GM21576 (cell line): Measurements from ENCODE around the gene KRT86.
"Not testable (repeated sequence)": the region's sequence is repeated elsewhere in the genome, so short reads cannot be mapped to it uniquely, and the experiment has no call there.

Experiments
- ATAC-seq: cut with Tn5 transposase; IDR thresholded peaks from one replicate; pipeline ENCODE4 v1.9.1; 2021; ENCODE audit warnings: mild to moderate bottlenecking, moderate library complexity; ENCODE audit not compliant: unreplicated experiment

KRT86 gene

GRCh38 chr12:52333321-52333720 lies 58.9 kb downstream of the KRT86 start:
- ATAC-seq = no peak

- ATAC-seq = no peak
These were observed 59.7 kb downstream of the KRT86 start for GRCh38 chr12:52334185-52334584.

- ATAC-seq = no peak
These were observed 61.3 kb downstream of the KRT86 start for GRCh38 chr12:52335598-52336262.

- ATAC-seq = no peak
These were observed 62.2 kb downstream of the KRT86 start for GRCh38 chr12:52336641-52337040.

- ATAC-seq = no peak
These were observed 62.6 kb downstream of the KRT86 start for GRCh38 chr12:52337054-52337453.

GRCh38 chr12:52338241-52338960 lies 64.0 kb downstream of the KRT86 start:
- no peak for ATAC-seq

GRCh38 chr12:52341066-52341580 lies 66.7 kb downstream of the KRT86 start:
- no peak for ATAC-seq

- no peak for ATAC-seq
These were observed 68.5 kb downstream of the KRT86 start for GRCh38 chr12:52342781-52343490.

- ATAC-seq = no peak
These were observed 69.1 kb downstream of the KRT86 start for GRCh38 chr12:52343550-52343949.

GRCh38 chr12:52344111-52344510 lies 69.7 kb downstream of the KRT86 start:
- no peak for ATAC-seq

- ATAC-seq = not testable (repeated sequence)
These were observed 70.6 kb downstream of the KRT86 start for GRCh38 chr12:52345041-52345440.

GRCh38 chr12:52346593-52346992 lies 72.1 kb downstream of the KRT86 start:
- ATAC-seq = no peak

- no peak for ATAC-seq
These were observed 72.6 kb downstream of the KRT86 start for GRCh38 chr12:52347016-52347415.

GRCh38 chr12:52347551-52348510 lies 73.4 kb downstream of the KRT86 start:
- ATAC-seq = no peak

GRCh38 chr12:52349196-52349595 lies 74.8 kb downstream of the KRT86 start:
- ATAC-seq = no peak

GRCh38 chr12:52350021-52350620 lies 75.7 kb downstream of the KRT86 start:
- ATAC-seq = no peak

- no peak for ATAC-seq
These were observed 76.3 kb downstream of the KRT86 start for GRCh38 chr12:52350786-52351185.

- ATAC-seq = no peak
These were observed 77.0 kb downstream of the KRT86 start for GRCh38 chr12:52351196-52352059.

GRCh38 chr12:52352951-52353350 lies 78.5 kb downstream of the KRT86 start:
- no peak for ATAC-seq
